ENCODE measurements around the gene TTN. TPM values are rescaled to one million over a fixed set of nuclear protein-coding genes. Genes with fewer than 3 reads are reported as not detected.

Gene TTN
- total RNA-seq, 1 donor from 2014 or later: not detected

DNA sequence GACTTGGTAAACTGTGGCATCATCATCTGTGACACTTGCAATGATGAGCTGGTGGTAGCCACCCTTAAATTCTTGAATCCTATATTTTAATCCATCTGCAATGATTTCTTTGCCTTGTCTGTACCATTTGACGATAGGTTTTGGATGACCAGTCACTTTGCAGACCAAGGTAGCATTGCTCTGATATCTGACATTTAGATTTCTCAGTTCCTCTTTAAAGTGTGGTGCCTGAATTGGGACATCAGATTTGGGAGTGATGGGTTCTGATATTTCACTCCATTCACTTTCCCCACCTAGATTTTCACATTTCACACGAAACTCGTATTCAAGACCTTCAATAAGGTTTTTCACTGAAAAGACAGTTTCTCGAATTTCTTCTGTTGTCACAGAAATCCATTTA is 271.2 kb downstream of the TTN start:
- Mint-ChIP-seq H3K4me1 (ENCODE audit: low read depth) (no peaks in the 10 kb centered on the region), H3K27me3 (ENCODE audit: low read depth) (no peaks in the 10 kb centered on the region), H3K4me3 (ENCODE audit: unreplicated experiment) (no peak overlapping the region), H3K9me3 (ENCODE audit: low read depth) (peaks cover 2% of the 10 kb centered on the region), H3K27ac (ENCODE audit: unreplicated experiment) (no peak overlapping the region), H3K36me3 (ENCODE audit: low read depth) (peaks cover 37% of the 10 kb centered on the region)
- TF ChIP-seq CTCF (IDR thresholded peaks at IDR 0.05): no peak
- no peak for DNase-seq (ENCODE audit: low spot score)

DNA sequence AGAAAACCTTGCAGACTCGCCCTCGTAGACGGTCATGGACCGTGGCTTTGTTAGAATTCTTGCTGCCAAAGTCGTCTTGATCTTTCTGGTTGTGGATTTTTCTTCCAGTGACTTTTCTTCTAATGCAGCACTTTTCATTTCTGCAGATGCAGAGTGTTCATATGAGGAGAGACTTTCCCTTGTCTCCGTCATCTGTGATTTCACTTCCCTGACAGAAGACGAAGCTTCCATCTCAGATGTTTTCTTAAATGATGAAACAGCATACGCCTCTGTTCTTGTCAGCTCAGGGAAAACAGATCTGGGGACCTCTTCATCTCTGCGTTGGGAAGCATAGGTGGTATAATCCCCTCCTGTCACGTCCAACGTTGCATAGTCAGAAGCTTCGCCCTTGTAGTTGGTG is 276.1 kb downstream of the TTN start:
- no peaks in the 10 kb centered on the region for H3K27me3 Mint-ChIP-seq (ENCODE audit: low read depth)
- no peak overlapping the region for H3K4me3 Mint-ChIP-seq (ENCODE audit: unreplicated experiment)
- H3K36me3 Mint-ChIP-seq (ENCODE audit: low read depth): peaks cover 24% of the 10 kb centered on the region
- peaks cover 3% of the 10 kb centered on the region for H3K4me1 Mint-ChIP-seq (ENCODE audit: low read depth)
- no peak overlapping the region for H3K27ac Mint-ChIP-seq (ENCODE audit: unreplicated experiment)
- no peak for TF ChIP-seq CTCF (IDR thresholded peaks at IDR 0.05)
- H3K9me3 Mint-ChIP-seq (ENCODE audit: low read depth): peaks cover 2% of the 10 kb centered on the region
- DNase-seq (ENCODE audit: low spot score): no peak

DNA sequence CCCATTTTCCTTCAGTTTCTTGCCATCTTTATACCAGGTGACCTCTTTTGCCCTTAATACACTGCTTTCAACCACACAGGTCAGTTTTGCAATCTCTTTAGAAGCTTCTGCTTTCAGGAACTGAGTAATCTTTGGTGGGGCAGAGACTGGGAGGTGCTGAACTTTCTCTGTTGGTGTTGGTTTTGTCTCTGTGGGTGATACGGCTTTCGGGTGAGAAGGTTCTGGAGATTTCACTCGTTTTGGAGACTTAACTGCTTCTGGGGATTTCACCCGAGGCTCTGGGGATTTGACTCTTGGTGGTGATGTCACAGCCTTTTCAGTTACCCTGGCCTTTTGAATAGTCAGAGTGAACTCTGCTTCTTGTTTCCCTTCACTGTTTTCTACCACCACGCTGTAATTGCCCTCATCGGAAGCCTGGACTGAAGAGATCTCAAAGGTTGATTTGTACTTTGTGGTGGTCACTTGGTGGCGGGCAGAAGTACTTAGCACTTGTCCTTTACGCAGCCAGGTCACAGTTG is 276.5 kb downstream of the TTN start:
- Mint-ChIP-seq H3K4me1 (ENCODE audit: low read depth) (peaks cover 8% of the 10 kb centered on the region), H3K27ac (ENCODE audit: unreplicated experiment) (no peak overlapping the region), H3K36me3 (ENCODE audit: low read depth) (peaks cover 24% of the 10 kb centered on the region), H3K9me3 (ENCODE audit: low read depth) (peaks cover 2% of the 10 kb centered on the region), H3K4me3 (ENCODE audit: unreplicated experiment) (no peak overlapping the region), H3K27me3 (ENCODE audit: low read depth) (no peaks in the 10 kb centered on the region)
- DNase-seq (ENCODE audit: low spot score): no peak
- TF ChIP-seq CTCF (IDR thresholded peaks at IDR 0.05): no peak

GRCh38 chr2:178530131-178530530 is 277.1 kb downstream of the TTN start:
- H3K9me3 Mint-ChIP-seq (ENCODE audit: low read depth): peaks cover 2% of the 10 kb centered on the region
- H3K36me3 Mint-ChIP-seq (ENCODE audit: low read depth): peaks cover 24% of the 10 kb centered on the region
- H3K27me3 Mint-ChIP-seq (ENCODE audit: low read depth): no peaks in the 10 kb centered on the region
- H3K4me3 Mint-ChIP-seq (ENCODE audit: unreplicated experiment): no peak overlapping the region
- no peak for DNase-seq (ENCODE audit: low spot score)
- TF ChIP-seq CTCF (IDR thresholded peaks at IDR 0.05): no peak
- H3K27ac Mint-ChIP-seq (ENCODE audit: unreplicated experiment): no peak overlapping the region
- peaks cover 11% of the 10 kb centered on the region for H3K4me1 Mint-ChIP-seq (ENCODE audit: low read depth)

GRCh38 chr2:178529194-178529593 is 278.0 kb downstream of the TTN start:
- Mint-ChIP-seq H3K27ac (ENCODE audit: unreplicated experiment) (no peak overlapping the region), H3K4me1 (ENCODE audit: low read depth) (peaks cover 14% of the 10 kb centered on the region), H3K4me3 (ENCODE audit: unreplicated experiment) (no peak overlapping the region), H3K27me3 (ENCODE audit: low read depth) (no peaks in the 10 kb centered on the region), H3K9me3 (ENCODE audit: low read depth) (peaks cover 2% of the 10 kb centered on the region), H3K36me3 (ENCODE audit: low read depth) (peaks cover 18% of the 10 kb centered on the region)
- no peak for DNase-seq (ENCODE audit: low spot score)
- no peak for TF ChIP-seq CTCF (IDR thresholded peaks at IDR 0.05)

All from chondrocyte (in vitro differentiated cells).